Stimulated activated CD4-positive, alpha-beta T cell treated with anti-CD3 and anti-CD28 coated beads, TNF-alpha, amount 100 ng/mL, for 1 hour (primary cell): Measurements from ENCODE around the gene JKAMP.

Source experiments
- DNase-seq, 3 donors: peaks; one replicate each; pipeline ENCODE4 v3.0.0-alpha.2; 2020; ENCODE audit warnings: low read depth in 3 of 3, low spot score in 1 of 3

JKAMP gene

DNA sequence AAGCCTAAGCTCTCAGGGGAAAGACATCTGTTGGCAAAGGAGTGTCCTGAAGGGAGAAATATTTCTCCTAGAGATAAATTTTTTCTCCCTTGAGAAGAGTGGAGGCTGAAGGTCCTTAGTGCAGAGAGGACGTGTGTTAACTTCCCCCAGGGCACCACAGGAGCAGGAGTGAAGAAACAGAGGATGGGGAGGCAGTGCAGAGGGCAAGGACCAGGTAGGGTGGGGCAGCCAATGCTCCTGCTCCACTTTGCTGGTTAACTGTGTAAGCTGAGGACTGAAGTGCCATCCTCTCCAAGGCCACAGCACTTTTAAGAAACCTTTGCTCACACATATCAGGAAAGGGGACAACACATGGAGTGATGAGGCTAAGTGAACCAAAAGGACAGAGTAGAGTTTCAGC is 4.2 kb upstream of the JKAMP start:
- no peak for DNase-seq

DNA sequence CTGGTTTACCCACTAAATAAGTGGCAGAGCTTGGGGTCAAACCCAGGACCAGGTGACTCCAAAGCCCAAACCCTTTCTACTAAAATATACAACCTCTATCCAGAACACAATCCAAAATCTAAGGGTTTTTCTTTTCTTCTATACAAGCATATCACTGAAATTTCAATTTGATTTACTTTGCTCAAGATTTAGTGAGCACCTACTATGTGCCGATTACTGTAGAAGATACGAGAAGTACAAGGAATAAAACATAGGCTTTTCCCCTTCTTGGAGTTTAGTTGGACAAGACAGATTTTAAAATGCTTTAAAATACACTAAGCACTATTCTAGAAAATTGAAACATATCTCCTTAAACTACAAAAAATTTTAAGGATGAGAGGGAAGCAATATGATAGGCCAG is 2.9 kb upstream of the JKAMP start:
- no peak for DNase-seq

DNA sequence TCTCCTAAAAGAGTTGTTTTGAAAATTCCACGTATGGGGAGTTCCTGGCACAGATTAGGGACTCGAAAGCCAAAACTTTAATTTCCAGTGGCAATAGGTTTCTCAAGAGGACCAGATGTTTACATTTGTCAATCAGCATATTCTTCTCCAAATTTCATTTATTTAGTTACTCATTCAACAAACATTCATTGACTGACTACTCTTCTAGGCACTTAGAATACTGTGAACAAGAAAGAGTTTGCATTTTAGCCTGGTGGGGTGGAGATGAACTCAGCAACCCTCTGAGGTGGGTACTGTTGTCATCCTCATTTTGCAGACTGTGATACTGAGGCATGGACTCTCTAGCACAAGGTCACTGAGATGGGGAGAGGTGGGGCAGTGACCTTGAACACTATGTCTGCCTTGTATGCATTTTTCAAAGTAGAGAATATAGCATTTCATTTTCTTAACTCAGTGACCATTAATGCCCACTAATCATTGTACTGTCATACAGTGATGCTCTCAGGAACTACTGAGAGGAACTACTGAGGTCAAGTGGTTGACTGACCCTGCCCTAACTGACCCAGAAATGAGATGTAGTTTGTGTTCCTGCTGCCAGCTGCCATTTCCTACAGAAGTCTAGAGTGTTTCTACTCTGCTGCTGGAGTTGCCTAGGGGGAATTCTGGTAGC is 2.3 kb upstream of the JKAMP start:
- DNase-seq, result no peak

DNA sequence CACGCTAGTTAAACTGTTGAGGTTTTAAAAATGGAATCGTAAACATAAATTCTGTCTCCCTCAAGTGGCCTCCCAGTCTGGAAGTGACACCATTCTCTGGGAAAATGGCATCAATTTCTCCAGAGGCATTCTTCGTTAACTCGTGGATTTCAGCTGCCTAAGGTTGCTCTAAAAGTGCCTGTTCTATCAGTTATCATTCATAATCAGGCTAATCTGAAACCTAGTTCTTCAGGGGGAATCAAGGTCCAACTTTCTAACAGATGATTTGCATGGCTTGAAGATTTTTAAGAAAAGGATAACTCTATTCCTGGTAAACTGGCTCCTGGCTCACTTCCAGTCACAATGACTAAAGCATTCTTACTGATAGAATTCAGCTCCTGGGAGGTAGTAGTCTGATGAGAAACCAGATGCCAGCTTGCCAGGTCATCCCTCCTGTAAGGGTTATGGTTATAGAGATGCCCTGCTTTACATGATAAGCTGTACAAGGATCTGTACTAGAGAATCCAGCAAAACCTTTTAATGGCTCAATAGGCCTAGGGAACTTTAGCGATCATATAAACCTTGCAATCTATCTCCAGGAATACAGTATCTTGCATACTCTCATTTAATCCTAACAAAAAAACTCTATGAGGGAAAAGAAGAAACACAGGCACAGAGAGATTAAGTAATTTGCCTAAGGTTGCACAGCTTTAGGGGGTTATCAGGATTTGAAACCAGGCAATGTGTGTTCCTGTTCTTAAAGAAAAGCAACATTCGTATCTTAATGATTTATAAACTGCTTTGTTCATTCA is 1.6 kb upstream of the JKAMP start:
- DNase-seq, result no peak

DNA sequence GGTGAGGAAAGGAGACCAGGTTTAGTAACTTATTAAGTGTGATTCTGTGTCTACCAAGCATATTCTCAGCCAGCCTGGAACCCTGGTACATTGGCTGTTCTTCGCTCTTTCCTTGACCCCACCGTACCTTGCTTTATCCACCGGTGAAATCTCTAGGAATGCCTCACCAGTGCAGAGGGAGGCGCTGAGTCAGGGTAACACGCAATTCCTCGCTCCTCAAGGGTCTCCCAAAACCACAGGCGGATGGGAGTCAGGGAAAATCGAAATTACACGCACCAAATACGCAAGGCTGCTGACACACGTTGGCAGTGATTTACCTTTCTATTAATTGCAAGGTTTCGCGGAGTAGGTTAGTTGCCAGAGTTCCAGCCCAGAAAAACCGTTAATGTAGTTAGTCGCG is 954 bp upstream of the JKAMP start:
- DNase-seq, result no peak

DNA sequence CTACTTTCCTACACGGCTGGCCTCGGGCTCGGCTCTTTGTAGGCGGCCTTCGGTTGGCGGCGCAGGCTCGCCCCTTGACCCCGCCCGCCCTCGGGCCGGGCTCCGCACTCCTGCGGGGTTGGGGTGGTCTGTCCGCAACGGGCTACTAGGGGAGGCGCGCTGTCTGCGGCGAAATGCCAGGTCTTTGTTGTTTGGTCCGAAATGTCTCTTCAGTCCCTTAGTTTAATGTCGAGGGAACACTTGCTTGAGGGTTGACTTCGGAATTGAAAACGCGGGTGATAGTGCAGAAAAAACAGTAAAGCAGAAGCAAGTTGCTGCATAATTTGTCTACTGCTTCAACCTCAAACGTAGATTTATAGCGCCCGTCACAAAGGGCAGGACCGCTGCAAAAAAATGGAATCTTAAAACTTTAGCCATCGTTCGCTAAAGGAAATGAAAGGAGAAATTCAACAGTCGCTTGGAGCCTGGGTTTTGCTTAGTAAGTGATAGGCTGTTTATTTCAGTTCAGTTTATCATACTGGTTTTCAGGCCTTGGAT is 390 bp downstream of the JKAMP start:
- no peak for DNase-seq

DNA sequence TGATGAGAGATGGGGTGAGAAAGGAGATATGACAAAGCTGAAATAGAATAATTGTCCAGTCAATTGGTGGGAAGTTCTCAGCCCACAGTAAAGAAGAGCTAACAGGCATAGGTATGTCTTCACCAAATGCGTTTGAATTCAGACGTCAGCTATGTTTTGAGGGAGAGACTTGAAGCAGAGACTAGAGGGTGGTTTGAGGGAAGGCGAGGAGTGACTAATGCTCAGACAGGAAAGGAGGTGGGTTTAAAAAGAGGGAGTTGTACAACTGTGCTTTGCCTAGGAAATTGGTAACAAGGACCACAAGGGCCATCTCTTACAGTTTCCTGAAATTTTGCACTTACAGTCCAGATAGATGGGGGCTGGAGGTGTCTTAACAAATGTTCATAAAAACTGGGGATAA is 6.4 kb downstream of the JKAMP start:
- no peak for DNase-seq

DNA sequence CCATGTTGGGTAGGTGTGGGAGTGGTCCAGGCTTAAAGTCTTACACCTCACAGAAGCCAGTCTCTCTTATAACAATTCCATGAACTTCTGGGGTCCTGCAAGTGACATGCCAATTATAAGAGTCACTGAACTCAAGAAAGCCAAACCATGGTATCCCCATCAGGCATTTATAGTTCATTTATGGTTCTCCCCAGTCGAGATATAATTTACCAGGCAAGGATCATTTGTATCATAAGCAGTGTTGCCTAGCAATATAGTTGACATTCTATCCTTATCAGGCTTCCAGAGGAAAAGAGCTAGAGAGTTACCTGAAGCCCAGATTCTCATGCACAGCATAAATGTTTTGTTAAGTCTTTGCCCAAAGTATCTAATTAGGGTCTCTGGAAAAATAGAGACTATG is 8.1 kb downstream of the JKAMP start:
- no peak for DNase-seq

DNA sequence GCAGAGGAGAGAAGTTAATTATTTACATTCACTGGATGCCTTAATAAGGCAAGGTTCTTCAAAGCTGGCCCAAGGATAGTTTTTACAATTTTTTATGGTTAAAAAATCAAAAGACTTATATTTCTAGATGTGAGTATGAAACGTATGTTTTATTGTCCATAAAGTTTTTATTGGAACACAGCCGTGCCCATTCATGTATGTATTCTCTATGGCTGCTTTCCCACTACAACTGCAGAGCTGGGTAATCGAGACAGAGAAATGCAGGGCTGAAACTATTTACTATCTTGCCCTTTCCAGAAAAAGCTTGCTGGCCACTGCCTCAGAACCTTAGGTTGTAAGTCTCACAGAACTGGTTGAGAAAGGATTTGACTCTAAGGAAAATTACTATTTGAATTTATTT is 16.4 kb downstream of the JKAMP start:
- DNase-seq, result no peak

DNA sequence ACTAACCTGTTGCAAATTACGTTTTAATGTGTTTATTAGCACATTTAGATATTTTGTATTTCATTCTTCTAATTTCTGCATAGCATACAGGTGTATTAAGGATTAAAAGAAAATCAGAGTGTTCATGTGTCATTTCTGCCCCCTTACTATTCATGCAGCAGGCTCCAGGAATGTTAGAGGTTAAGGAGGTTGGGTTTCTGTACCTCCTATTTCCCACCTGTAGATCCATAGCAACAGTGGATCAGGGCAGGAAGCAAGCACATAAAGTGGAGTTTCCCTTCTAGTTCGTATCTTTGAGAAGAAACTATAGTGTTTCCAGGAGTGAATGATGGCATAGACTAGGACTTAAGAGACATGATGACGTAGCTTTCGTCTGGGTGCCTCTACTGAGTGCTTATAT is 18.9 kb downstream of the JKAMP start:
- no peak for DNase-seq

DNA sequence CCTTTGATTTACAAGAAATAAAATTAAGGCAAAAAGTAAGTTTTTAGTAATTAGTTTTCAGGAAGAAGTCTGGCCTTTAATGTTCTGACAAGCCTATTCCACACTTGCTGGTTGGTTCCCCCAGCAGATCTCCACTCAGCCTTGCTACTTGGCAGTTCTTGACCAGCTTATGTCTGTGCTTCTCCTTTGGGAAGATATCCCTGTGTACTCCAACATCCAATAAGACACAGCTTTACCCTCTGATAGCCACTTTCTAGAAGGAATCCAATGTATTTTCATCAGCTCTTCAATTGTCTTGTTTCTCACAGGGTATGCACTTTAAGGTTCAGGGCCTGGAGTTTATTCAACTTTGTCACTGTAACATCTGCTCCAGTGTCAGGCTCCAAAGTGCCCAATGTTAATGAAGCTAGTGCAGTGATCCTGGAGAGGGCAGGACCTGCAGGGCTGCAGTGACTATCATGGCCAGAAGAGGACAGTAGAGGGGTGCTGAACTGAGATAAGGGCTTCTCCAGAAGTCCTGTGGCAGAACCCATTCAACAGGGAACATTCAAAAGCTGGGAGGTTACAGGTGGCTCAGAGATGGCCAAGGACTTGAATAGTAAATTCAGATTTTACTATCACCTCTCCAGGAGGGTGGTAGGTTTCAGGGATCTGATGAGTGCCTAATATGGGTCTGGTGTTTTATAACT is 22.9 kb downstream of the JKAMP start:
- DNase-seq, result peak in 1 of 3 donors; percentile 12

DNA sequence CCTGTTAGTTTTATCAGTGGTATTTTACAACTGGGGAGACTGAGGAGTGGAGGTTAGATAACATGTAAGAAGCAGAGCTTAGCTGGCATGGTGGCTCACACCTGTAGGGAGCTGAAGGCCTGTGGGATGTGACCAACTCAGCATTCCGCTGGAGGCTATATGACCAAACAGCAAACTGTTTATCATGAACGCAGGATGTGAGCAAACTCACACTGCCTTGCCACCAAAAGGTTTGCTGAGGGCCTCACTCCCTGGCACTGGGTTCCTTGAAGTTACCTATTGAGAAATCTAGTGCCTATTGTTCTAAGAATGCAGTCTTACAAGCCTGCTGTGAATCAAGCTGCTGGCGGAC is 23.4 kb downstream of the JKAMP start:
- DNase-seq, result no peak

DNA sequence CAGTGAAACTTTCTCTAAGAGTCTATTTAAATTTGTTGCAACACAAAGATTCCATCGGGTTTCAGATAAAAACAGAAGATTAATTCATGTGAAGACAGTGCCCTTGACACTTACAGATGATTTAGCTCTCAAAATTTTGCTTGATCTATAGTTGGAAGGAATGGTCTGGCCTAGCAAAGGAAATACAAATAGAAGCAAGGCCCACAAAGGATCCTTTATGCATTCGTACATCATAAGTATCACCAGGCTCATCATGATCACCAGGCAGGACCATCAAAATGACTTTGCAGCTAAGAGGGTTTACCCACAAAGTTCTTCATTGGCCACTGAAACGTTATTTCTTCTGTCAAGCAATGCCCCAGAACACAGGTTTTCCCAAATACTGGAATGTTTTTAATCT is 24.8 kb downstream of the JKAMP start:
- DNase-seq, result no peak

DNA sequence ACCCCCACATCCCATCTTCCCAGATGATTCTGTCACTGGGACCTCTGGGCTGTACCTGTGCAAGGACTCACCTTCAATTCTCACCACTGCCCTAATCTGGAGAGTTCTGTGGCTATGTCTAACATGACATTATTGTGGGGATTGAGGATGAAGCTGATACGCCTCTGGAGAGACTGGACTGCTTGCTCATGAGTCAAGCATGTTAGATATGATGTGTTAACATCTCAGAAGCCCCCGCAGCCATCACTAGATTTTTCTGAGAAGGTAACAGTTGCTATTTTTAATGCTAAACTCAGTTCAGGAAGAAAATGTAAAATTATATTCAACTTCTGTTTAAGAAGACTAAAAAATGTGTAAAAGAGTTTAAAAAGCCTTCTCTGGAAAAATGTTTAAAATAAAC is 25.7 kb downstream of the JKAMP start:
- DNase-seq, result no peak

DNA sequence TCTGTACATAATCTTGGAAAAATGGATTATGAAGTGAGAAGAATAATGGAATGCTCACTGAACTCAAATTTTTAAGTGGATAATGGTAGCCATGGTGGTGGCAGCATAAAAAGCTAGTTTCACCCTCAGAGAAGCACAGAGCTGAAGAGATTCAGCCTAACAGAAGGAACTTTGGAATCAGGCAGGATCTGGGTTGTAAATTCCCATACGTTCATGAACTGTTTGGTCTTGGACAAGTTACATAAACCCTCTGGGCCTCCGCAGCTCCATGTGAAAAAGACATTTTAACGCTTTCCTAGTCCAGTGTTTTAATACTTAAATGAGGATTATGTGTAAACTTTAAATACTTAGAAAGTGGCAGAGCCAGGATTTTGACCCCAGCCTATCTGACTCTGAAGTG is 26.6 kb downstream of the JKAMP start:
- DNase-seq, result no peak

DNA sequence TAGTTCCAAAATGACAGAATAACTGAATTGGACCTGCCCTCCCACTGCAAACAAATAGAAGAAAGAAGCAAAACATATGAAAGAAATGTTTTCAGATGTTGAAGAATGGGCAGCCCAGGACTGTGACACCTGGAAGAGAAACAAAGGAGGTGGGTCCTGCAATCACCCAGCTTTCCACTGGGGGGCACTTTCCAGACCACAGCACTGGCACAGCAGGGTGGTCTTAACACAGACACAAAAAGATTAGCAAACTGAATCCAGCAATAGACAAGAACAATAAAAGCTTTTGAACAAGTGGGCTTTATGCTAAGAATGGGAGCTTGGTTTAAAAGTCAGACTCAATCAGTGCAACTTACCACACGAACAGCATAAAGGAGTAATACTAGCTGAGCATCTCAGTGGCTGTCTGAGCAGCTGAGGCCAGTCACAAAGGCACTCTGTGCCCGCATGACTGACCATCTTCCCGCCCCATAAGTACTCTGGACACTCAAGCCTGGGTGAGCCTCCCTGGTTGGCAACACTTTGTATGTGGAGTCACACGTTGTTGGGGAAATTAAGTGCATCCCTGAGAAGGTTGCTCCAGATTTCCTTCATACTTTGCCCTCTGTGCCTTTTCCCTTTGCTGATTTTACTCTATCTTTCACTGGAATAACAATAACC is 27.7 kb downstream of the JKAMP start:
- no peak for DNase-seq

DNA sequence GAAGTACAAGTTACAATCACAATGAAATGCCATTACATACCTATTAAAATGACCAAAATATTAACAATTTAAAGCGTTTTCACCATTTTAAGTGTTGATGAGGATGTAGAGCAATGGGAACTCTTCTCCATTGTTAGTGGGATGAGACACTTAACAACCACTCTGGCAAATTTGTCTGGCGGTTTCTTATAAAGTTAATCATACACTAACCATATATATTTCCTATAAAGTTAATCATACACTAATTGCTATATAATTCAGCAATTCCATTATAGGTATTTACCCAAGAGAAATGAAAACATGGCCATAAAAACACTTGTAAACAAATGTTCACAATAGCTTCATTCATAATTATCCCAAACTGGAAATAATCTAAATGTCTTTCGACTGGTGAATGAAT is 35.9 kb downstream of the JKAMP start:
- no peak for DNase-seq

DNA sequence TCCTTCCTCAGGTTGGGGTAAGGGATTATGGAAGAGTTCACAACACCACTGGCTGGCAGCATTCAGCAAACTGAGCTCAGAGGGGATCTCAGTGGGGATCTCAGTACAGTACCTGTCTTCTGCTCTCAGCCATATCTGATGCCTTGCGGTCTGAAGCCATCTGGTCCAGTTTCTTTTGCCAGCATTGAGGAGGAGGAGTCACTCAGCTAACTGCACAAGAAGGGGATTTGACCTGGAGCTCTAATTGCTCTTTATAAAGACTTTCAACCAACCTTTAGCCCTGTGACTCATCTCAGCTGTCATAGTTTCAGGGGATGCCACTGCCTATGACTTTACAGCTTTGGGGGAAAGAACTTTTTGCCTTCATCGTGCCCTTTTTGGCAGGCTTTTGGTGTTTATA is 44.9 kb downstream of the JKAMP start:
- no peak for DNase-seq

DNA sequence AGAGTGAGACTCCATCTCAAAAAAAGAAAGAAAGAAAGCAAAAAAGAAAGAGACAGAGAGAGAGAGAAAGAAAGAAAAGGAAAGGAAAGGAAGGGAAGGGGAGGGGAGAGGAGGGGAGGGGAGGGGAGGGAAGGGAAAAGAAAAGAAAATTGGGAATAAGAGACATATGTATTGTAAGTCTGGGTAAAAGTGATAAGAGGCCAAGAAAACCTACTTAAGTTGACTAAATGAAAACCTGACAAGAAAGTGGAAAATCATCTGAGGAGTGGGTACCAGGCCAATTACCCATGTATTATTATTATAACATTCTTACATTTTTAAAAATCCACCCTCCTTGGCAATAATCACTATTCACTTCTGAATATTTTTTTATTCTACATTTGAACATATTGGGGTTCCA is 46.0 kb downstream of the JKAMP start:
- DNase-seq, result no peak

DNA sequence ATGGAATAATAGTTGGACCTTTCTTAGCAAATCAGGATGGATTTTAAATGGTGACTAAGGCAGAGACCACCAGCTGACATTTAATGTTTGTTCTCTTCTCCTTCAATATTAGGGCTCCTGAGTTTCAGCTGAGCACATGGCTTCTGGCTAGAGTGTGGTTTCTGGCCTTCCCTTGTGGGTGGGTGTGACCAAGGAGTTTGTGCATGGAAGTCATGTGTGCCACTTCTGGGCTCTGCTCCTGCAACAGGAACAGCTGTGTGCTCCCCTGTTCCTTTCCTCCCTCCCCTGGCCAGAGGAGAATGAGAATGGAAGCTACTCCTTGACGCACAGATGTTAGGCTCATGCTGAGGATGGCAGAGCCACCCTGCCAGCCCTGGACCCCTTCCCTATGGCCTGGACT is 48.1 kb downstream of the JKAMP start:
- DNase-seq, result no peak

DNA sequence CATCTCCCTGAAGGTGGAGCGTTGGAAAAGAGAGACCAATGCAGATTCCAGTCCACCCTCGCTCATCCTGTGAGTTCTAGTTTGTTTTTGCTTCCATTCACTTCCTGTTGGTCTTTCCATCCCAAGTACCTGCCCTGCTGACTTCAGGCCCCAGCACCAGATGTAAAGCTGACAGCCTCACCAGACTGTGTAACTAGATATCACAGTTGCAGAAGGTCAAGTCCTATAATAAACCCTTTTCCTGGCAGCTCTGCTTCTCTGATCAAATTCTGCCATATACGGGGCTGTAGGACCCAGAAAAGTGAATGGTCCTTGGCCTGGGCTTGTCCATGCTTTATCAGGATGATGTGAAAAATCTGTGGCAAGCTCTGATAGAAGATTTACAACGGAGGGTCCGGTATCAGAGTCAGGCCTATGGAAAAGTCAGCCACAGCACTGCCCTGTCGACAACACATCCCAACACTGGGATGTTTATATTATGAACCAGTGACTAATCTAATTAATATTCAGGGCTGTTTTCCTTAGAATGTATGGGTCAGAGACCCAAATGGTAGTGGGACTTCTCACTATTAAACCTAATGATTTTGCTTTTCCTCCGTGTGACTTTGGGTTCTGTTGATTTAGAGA is 50.2 kb downstream of the JKAMP start:
- DNase-seq, result no peak
